Measurements from ENCODE around the gene COLEC11. TPM values are rescaled to one million over a fixed set of nuclear protein-coding genes. Genes with fewer than 3 reads are reported as not detected.
"Not testable (repeated sequence)": the region's sequence is repeated elsewhere in the genome, so short reads cannot be mapped to it uniquely, and the experiment has no call there.

The COLEC11 gene
- total RNA-seq, 3 donors from 2014 or later = 0.28 to 0.43 TPM; not detected in 1

- Mint-ChIP-seq H3K4me1 (ENCODE audit: low read depth) (peaks cover 46% of the 10 kb centered on the region), H3K36me3 (ENCODE audit: insufficient read depth) (peaks cover 47% of the 10 kb centered on the region), H3K9me3 (no peaks in the 10 kb centered on the region), H3K27me3 (ENCODE audit: low read depth) (no peaks in the 10 kb centered on the region), H3K4me3 (peak overlapping the region; percentile 96)
- DNase-seq (peak; percentile 26), ATAC-seq (peak; percentile 32 to 34)
Observed at GRCh38 chr2:3575534-3576262, 19.2 kb upstream of the COLEC11 start.

GRCh38 chr2:3576263-3576630, 18.7 kb upstream of the COLEC11 start:
- Mint-ChIP-seq H3K36me3 (ENCODE audit: insufficient read depth) (peaks cover 51% of the 10 kb centered on the region), H3K4me1 (ENCODE audit: low read depth) (peaks cover 48% of the 10 kb centered on the region), H3K4me3 (peak overlapping the region; percentile 96)
- H3K27me3 Mint-ChIP-seq (ENCODE audit: low read depth); DNase-seq; ATAC-seq; H3K9me3 Mint-ChIP-seq: not testable (repeated sequence)

- Mint-ChIP-seq H3K4me1 (ENCODE audit: low read depth) (peaks cover 54% of the 10 kb centered on the region), H3K9me3 (no peaks in the 10 kb centered on the region), H3K36me3 (ENCODE audit: insufficient read depth) (peaks cover 67% of the 10 kb centered on the region), H3K4me3 (peak overlapping the region; percentile 96), H3K27me3 (ENCODE audit: low read depth) (no peaks in the 10 kb centered on the region)
- DNase-seq (no peak), ATAC-seq (no peak)
Observed at GRCh38 chr2:3578987-3579386, 15.9 kb upstream of the COLEC11 start.

GRCh38 chr2:3580449-3580848, 14.5 kb upstream of the COLEC11 start:
- Mint-ChIP-seq H3K27me3 (ENCODE audit: low read depth) (no peaks in the 10 kb centered on the region), H3K36me3 (ENCODE audit: insufficient read depth) (peaks cover 72% of the 10 kb centered on the region), H3K4me3 (peak overlapping the region; percentile 55), H3K4me1 (ENCODE audit: low read depth) (peaks cover 54% of the 10 kb centered on the region), H3K9me3 (no peaks in the 10 kb centered on the region)
- ATAC-seq (no peak), DNase-seq (no peak)

GRCh38 chr2:3581367-3582262, 13.3 kb upstream of the COLEC11 start:
- no peak for DNase-seq
- Mint-ChIP-seq H3K4me1 (ENCODE audit: low read depth) (peaks cover 45% of the 10 kb centered on the region), H3K4me3 (no peak overlapping the region), H3K36me3 (ENCODE audit: insufficient read depth) (peaks cover 66% of the 10 kb centered on the region), H3K9me3 (no peaks in the 10 kb centered on the region), H3K27me3 (ENCODE audit: low read depth) (no peaks in the 10 kb centered on the region)
- peak; percentile 13 to 20 for ATAC-seq

GRCh38 chr2:3584076-3584475, 10.8 kb upstream of the COLEC11 start:
- Mint-ChIP-seq H3K36me3 (ENCODE audit: insufficient read depth) (peaks cover 46% of the 10 kb centered on the region), H3K4me1 (ENCODE audit: low read depth) (peaks cover 22% of the 10 kb centered on the region), H3K9me3 (no peaks in the 10 kb centered on the region), H3K4me3 (no peak overlapping the region), H3K27me3 (ENCODE audit: low read depth) (no peaks in the 10 kb centered on the region)
- DNase-seq = no peak
- ATAC-seq = no peak

- H3K27me3 Mint-ChIP-seq (ENCODE audit: low read depth) = no peaks in the 10 kb centered on the region
- H3K36me3 Mint-ChIP-seq (ENCODE audit: insufficient read depth) = peaks cover 45% of the 10 kb centered on the region
Observed at GRCh38 chr2:3584608-3585260, 10.2 kb upstream of the COLEC11 start.

GRCh38 chr2:3585261-3586109, 9.4 kb upstream of the COLEC11 start:
- ATAC-seq (no peak), DNase-seq (no peak)
- Mint-ChIP-seq H3K27me3 (ENCODE audit: low read depth) (no peaks in the 10 kb centered on the region), H3K36me3 (ENCODE audit: insufficient read depth) (peaks cover 40% of the 10 kb centered on the region), H3K4me3 (no peak overlapping the region), H3K4me1 (ENCODE audit: low read depth) (peaks cover 10% of the 10 kb centered on the region), H3K9me3 (no peaks in the 10 kb centered on the region)

More at GRCh38 chr2:3584608-3585260, 10.2 kb upstream of the COLEC11 start:
- H3K4me3 Mint-ChIP-seq = no peak overlapping the region
- H3K9me3 Mint-ChIP-seq = no peaks in the 10 kb centered on the region
- ATAC-seq (no peak), DNase-seq (no peak)
- peaks cover 15% of the 10 kb centered on the region for H3K4me1 Mint-ChIP-seq (ENCODE audit: low read depth)

- peaks cover 5% of the 10 kb centered on the region for H3K4me1 Mint-ChIP-seq (ENCODE audit: low read depth)
- H3K36me3 Mint-ChIP-seq (ENCODE audit: insufficient read depth) = peaks cover 35% of the 10 kb centered on the region
- DNase-seq = no peak
- H3K9me3 Mint-ChIP-seq = no peaks in the 10 kb centered on the region
- no peaks in the 10 kb centered on the region for H3K27me3 Mint-ChIP-seq (ENCODE audit: low read depth)
- H3K4me3 Mint-ChIP-seq = no peak overlapping the region
- ATAC-seq = no peak
Observed at GRCh38 chr2:3586220-3586619, 8.7 kb upstream of the COLEC11 start.

- no peak for DNase-seq
- H3K4me3 Mint-ChIP-seq = no peak overlapping the region
- peaks cover 27% of the 10 kb centered on the region for H3K36me3 Mint-ChIP-seq (ENCODE audit: insufficient read depth)
- H3K9me3 Mint-ChIP-seq = no peaks in the 10 kb centered on the region
- H3K27me3 Mint-ChIP-seq (ENCODE audit: low read depth) = no peaks in the 10 kb centered on the region
- ATAC-seq = no peak
- no peaks in the 10 kb centered on the region for H3K4me1 Mint-ChIP-seq (ENCODE audit: low read depth)
Observed at GRCh38 chr2:3587021-3587420, 7.9 kb upstream of the COLEC11 start.

- Mint-ChIP-seq H3K4me1 (ENCODE audit: low read depth) (no peaks in the 10 kb centered on the region), H3K27me3 (ENCODE audit: low read depth) (no peaks in the 10 kb centered on the region), H3K4me3 (no peak overlapping the region), H3K36me3 (ENCODE audit: insufficient read depth) (peaks cover 26% of the 10 kb centered on the region), H3K9me3 (no peaks in the 10 kb centered on the region)
- DNase-seq = no peak
- no peak for ATAC-seq
Observed at GRCh38 chr2:3587432-3587831, 7.5 kb upstream of the COLEC11 start.

GRCh38 chr2:3588084-3588483, 6.8 kb upstream of the COLEC11 start:
- DNase-seq = no peak
- Mint-ChIP-seq H3K9me3 (no peaks in the 10 kb centered on the region), H3K4me3 (no peak overlapping the region), H3K27me3 (ENCODE audit: low read depth) (no peaks in the 10 kb centered on the region), H3K4me1 (ENCODE audit: low read depth) (no peaks in the 10 kb centered on the region), H3K36me3 (ENCODE audit: insufficient read depth) (peaks cover 26% of the 10 kb centered on the region)
- ATAC-seq = no peak

- Mint-ChIP-seq H3K9me3 (no peaks in the 10 kb centered on the region), H3K36me3 (ENCODE audit: insufficient read depth) (peaks cover 28% of the 10 kb centered on the region)
Observed at GRCh38 chr2:3589086-3589485, 5.8 kb upstream of the COLEC11 start.

GRCh38 chr2:3595404-3595803, 492 bp downstream of the COLEC11 start:
- ATAC-seq (no peak), DNase-seq (no peak)
- Mint-ChIP-seq H3K9me3 (no peaks in the 10 kb centered on the region), H3K27me3 (ENCODE audit: low read depth) (no peaks in the 10 kb centered on the region), H3K4me1 (ENCODE audit: low read depth) (peaks cover 16% of the 10 kb centered on the region), H3K36me3 (ENCODE audit: insufficient read depth) (peaks cover 13% of the 10 kb centered on the region), H3K4me3 (no peak overlapping the region)

More at GRCh38 chr2:3589086-3589485, 5.8 kb upstream of the COLEC11 start:
- no peaks in the 10 kb centered on the region for H3K4me1 Mint-ChIP-seq (ENCODE audit: low read depth)
- ATAC-seq (no peak), DNase-seq (no peak)
- H3K4me3 Mint-ChIP-seq = no peak overlapping the region
- H3K27me3 Mint-ChIP-seq (ENCODE audit: low read depth) = no peaks in the 10 kb centered on the region

Measured in activated T-cell treated with anti-CD3 and anti-CD28 coated beads, Interleukin-2, amount 50 U/mL, for 4 hours (primary cell).